K562 (cell line): ENCODE data around the gene TTC33.

ENCODE experiments used
- ARID1B ChIP-seq: fragments of 450-650 bp; IDR thresholded peaks from 2 replicates; pipeline ENCODE4 v1.6.1; 2016; ENCODE audit warnings: antibody characterized with exemption, mild to moderate bottlenecking, inconsistent platforms
- ZNF507 ChIP-seq: conservative IDR thresholded peaks from 2 replicates; pipeline ENCODE4 v1.6.1; 2017; ENCODE audit warnings: missing genetic modification characterization, missing compliant biosample characterization
- TF ChIP-seq, protein P1 (sequence below): fragments of 250-450 bp; sonication (Bioruptor Pico); IDR thresholded peaks from 2 replicates; pipeline ENCODE4 v1.8.0; 2022; ENCODE audit warnings: moderate library complexity, mild to moderate bottlenecking, inconsistent platforms

- TF ChIP-seq ZNF507 (tag) (no peak), ARID1B (no peak)
- TF ChIP-seq, protein P1, sequence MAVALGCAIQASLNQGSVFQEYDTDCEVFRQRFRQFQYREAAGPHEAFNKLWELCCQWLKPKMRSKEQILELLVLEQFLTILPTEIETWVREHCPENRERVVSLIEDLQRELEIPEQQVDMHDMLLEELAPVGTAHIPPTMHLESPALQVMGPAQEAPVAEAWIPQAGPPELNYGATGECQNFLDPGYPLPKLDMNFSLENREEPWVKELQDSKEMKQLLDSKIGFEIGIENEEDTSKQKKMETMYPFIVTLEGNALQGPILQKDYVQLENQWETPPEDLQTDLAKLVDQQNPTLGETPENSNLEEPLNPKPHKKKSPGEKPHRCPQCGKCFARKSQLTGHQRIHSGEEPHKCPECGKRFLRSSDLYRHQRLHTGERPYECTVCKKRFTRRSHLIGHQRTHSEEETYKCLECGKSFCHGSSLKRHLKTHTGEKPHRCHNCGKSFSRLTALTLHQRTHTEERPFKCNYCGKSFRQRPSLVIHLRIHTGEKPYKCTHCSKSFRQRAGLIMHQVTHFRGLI, result no peak
Observed at GRCh38 chr5:40555886-40556285, 199.9 kb downstream of the TTC33 start.
